Keratinocyte (primary cell): ENCODE results near the gene PRR36. TPM values are rescaled to one million over a fixed set of nuclear protein-coding genes. Genes with fewer than 3 reads are reported as not detected.
A peak's percentile ranks its signal among the peaks of the same experiment; 100 is the strongest.

ENCODE experiments used
- DNase-seq: peaks from one replicate; pipeline ENCODE4 v3.0.0-alpha.2; 2011; ENCODE audit warnings: low read depth, missing footprints, low spot score
- FAIRE-seq: peaks from 2 replicates; lab custom pipeline; 2011; peaks lifted over from hg19 to GRCh38; lab: Jason Lieb, UNC
- H2AFZ ChIP-seq: 2 replicates; pipeline ENCODE4 v1.6.0; 2012; ENCODE audit warnings: low read length, control low read depth, inconsistent platforms; ENCODE audit not compliant: control insufficient read depth
- H3K27ac ChIP-seq: 2 replicates; pipeline ENCODE4 v1.5.1; 2011; ENCODE audit warnings: low read length; ENCODE audit not compliant: control insufficient read depth, insufficient read depth
- H3K27me3 ChIP-seq: 3 replicates; pipeline ENCODE4 v1.6.0; 2011; ENCODE audit warnings: low read length; ENCODE audit not compliant: control insufficient read depth, insufficient read depth; ENCODE audit errors: extremely low read depth
- H3K36me3 ChIP-seq, 2 experiments: 2 replicates in 1 of 2; 3 replicates in 1 of 2; pipeline ENCODE4 v1.5.1; 2011; ENCODE audit warnings: low read length in 2 of 2, mild to moderate bottlenecking in 1 of 2; ENCODE audit not compliant: control insufficient read depth in 2 of 2, insufficient read depth in 2 of 2; ENCODE audit errors: extremely low read depth in 1 of 2
- H3K4me1 ChIP-seq: 3 replicates; pipeline ENCODE4 v1.5.1; 2011; ENCODE audit warnings: low read length; ENCODE audit not compliant: control insufficient read depth, insufficient read depth; ENCODE audit errors: extremely low read depth
- H3K4me2 ChIP-seq: 3 replicates; pipeline ENCODE4 v1.6.0; 2011; ENCODE audit warnings: low read depth, low read length; ENCODE audit not compliant: control insufficient read depth, insufficient read depth; ENCODE audit errors: extremely low read depth
- H3K4me3 ChIP-seq, 3 experiments: fragments of 200-600 bp in 1 of 3; sonication (generic) in 1 of 3; 2 replicates in 2 of 3; 3 replicates in 1 of 3; pipeline ENCODE4 v1.5.1; 2011 to 2016; ENCODE audit warnings: low read length in 3 of 3, mild to moderate bottlenecking in 3 of 3, control low read depth in 2 of 3, inconsistent platforms in 1 of 3, low read depth in 1 of 3, mixed read lengths in 1 of 3, mixed run types in 1 of 3, moderate library complexity in 1 of 3; ENCODE audit not compliant: control insufficient read depth in 2 of 3, insufficient read depth in 2 of 3; ENCODE audit errors: extremely low read depth in 1 of 3
- H3K79me2 ChIP-seq: 2 replicates; pipeline ENCODE4 v1.6.0; 2012; ENCODE audit warnings: low read length; ENCODE audit not compliant: control insufficient read depth, insufficient read depth
- H3K9ac ChIP-seq: 3 replicates; pipeline ENCODE4 v1.6.0; 2011; ENCODE audit warnings: low read length; ENCODE audit not compliant: control insufficient read depth, insufficient read depth; ENCODE audit errors: extremely low read depth
- H3K9me1 ChIP-seq: 3 replicates; pipeline ENCODE4 v1.6.0; 2011; ENCODE audit warnings: low read length; ENCODE audit not compliant: control insufficient read depth, insufficient read depth; ENCODE audit errors: extremely low read depth
- H3K9me3 ChIP-seq: 2 replicates; pipeline ENCODE4 v1.5.1; 2012; ENCODE audit warnings: low read depth, low read length; ENCODE audit not compliant: control insufficient read depth
- H4K20me1 ChIP-seq: 3 replicates; pipeline ENCODE4 v1.6.0; 2011; ENCODE audit warnings: low read length; ENCODE audit not compliant: control insufficient read depth, insufficient read depth; ENCODE audit errors: extremely low read depth
- CTCF ChIP-seq, 3 experiments: IDR thresholded peaks in 1 of 3; conservative IDR thresholded peaks in 1 of 3; optimal IDR thresholded peaks in 1 of 3; 2 replicates in 2 of 3; 3 replicates in 1 of 3; pipeline versions ENCODE3 to v1.5.1; 2011; ENCODE audit warnings: low read length in 3 of 3, mild to moderate bottlenecking in 3 of 3, moderate library complexity in 2 of 3, control low read depth in 1 of 3, inconsistent platforms in 1 of 3; ENCODE audit not compliant: insufficient read depth in 2 of 3; ENCODE audit errors: extremely low read depth in 1 of 3
- EZH2 ChIP-seq: IDR thresholded peaks from one replicate; pipeline ENCODE4 v1.6.1; 2012; ENCODE audit warnings: inconsistent platforms, mild to moderate bottlenecking, low read length, moderate library complexity
- dilution Hi-C: fragments of 300-500 bp; cut with MboI; formaldehyde crosslinking; loops from one replicate; pipeline ENCODE4 v1.7.0; 2020; ENCODE audit warnings: low sequenced_read_pairs; ENCODE audit not compliant: extremely low pct_ligation_motif_present
- polyA plus RNA-seq, 5 experiments: library from polyadenylated mRNA; depleted of rRNA in 3 of 5; stranded (reverse) in 3 of 5; stranded (forward) in 1 of 5; unstranded in 1 of 5; fragments of >200 nt; gene quantifications; 1 replicate in 1 of 5; 2 replicates in 3 of 5; 3 replicates in 1 of 5; pipeline versions ENCODE4 v1.2.1 to v1.2.3, GENCODE V29; 2011 to 2012; ENCODE audit warnings: missing spikeins in 2 of 5, low read depth in 1 of 5, low replicate concordance in 1 of 5

Gene PRR36
- polyA plus RNA-seq, 1 donor (not counting 4 experiments of a cell fraction or from before 2014, with no cell fraction given), result not detected

- DNase-seq (no peak), FAIRE-seq (no peak)
- H3K27ac ChIP-seq, result peak overlapping the region; percentile 43
- H3K4me1 ChIP-seq, result peaks cover 34% of the 10 kb centered on the region
- TF ChIP-seq EZH2, result no peak
- H3K9me1 ChIP-seq, result peaks cover 3% of the 10 kb centered on the region
- H3K79me2 ChIP-seq, result peaks cover 9% of the 10 kb centered on the region
- peak overlapping the region; percentile 62 for H3K9ac ChIP-seq
- H3K4me3 ChIP-seq, result peak overlapping the region; percentile 34 to 72 (median 61)
- dilution Hi-C loops, result no loop called here
- H3K36me3 ChIP-seq, result no peaks in the 10 kb centered on the region
- no peaks in the 10 kb centered on the region for H4K20me1 ChIP-seq
- H3K27me3 ChIP-seq, result no peaks in the 10 kb centered on the region
- peak overlapping the region; percentile 76 for H3K4me2 ChIP-seq
- H2AFZ ChIP-seq, result peak overlapping the region; percentile 86
- H3K9me3 ChIP-seq, result no peaks in the 10 kb centered on the region
These were observed 45.0 kb downstream of the PRR36 start for GRCh38 chr19:7829166-7829520.

GRCh38 chr19:7823686-7824301 is 50.4 kb downstream of the PRR36 start:
- FAIRE-seq, result no peak
- TF ChIP-seq CTCF (optimal IDR thresholded peaks at IDR 0.05 in 1 of 3, IDR thresholded peaks at IDR 0.05 in 1 of 3, conservative IDR thresholded peaks at IDR 0.05 in 1 of 3; ENCODE audit: extremely low read depth in 1 of 3, insufficient read depth in 2 of 3, low read length in 3 of 3), result no peak
- no peak for TF ChIP-seq EZH2
- no peaks in the 10 kb centered on the region for H3K9me3 ChIP-seq
- DNase-seq, result no peak
- peaks cover under 1% of the 10 kb centered on the region for H3K4me1 ChIP-seq
- H3K79me2 ChIP-seq, result no peaks in the 10 kb centered on the region
- no peak overlapping the region for H3K4me2 ChIP-seq
- H4K20me1 ChIP-seq, result no peaks in the 10 kb centered on the region
- H3K27me3 ChIP-seq, result no peaks in the 10 kb centered on the region
- dilution Hi-C loops, result no loop called here
- no peak overlapping the region for H2AFZ ChIP-seq
- H3K4me3 ChIP-seq, result no peak overlapping the region
- H3K36me3 ChIP-seq, result no peaks in the 10 kb centered on the region
- H3K9ac ChIP-seq, result no peak overlapping the region
- H3K9me1 ChIP-seq, result no peaks in the 10 kb centered on the region
- no peak overlapping the region for H3K27ac ChIP-seq
